IMR-90 (cell line): ENCODE measurements around the gene FALEC. TPM values are rescaled to one million over a fixed set of nuclear protein-coding genes. Genes with fewer than 3 reads are reported as not detected.

Experiments used
- ATAC-seq: fragments of 200-7000 bp; cut with Tn5 transposase; 2 replicates; pipeline ENCODE4 v1.9.1; 2020; ENCODE audit warnings: low read depth, mild to moderate bottlenecking, moderate library complexity
- BruUV-seq: library from RNA; stranded (reverse); fragments of 400-500 nt; replicated peaks from 2 replicates; lab custom pipeline; 2021; lab: Mats Ljungman, UMichigan
- CTCF ChIA-PET: fragments of 300-600 bp; formaldehyde crosslinking; extraction: SDS; loops from one replicate; lab custom pipeline; 2021; ENCODE audit warnings: antibody characterized with exemption; lab: Yijun Ruan, JAX
- POLR2A ChIA-PET: fragments of 300-600 bp; sonication (Branson Sonifier 250); formaldehyde crosslinking; loops from one replicate; lab custom pipeline; 2022; ENCODE audit warnings: antibody characterized with exemption; ENCODE audit not compliant: unreplicated experiment; lab: Charles Lee
- DNase-seq: peaks from one replicate; pipeline ENCODE4 v3.0.0; 2013
- H2AFZ ChIP-seq: replicated peaks from 2 replicates; pipeline ENCODE3; 2013; ENCODE audit warnings: low read length, mild to moderate bottlenecking; ENCODE audit not compliant: poor library complexity
- H2AK5ac ChIP-seq: 2 replicates; pipeline ENCODE4 v1.6.1; 2013; ENCODE audit warnings: low read depth, low read length, inconsistent platforms
- H2AK9ac ChIP-seq: replicated peaks from 2 replicates; pipeline ENCODE3; 2013; ENCODE audit warnings: mild to moderate bottlenecking, low read depth, low read length, moderate library complexity; ENCODE audit not compliant: poor library complexity
- H2BK120ac ChIP-seq: 2 replicates; pipeline ENCODE4 v1.6.1; 2013; ENCODE audit warnings: low read depth, low read length, inconsistent platforms
- H2BK15ac ChIP-seq: 3 replicates; pipeline ENCODE4 v1.6.1; 2013; ENCODE audit warnings: low read depth, low read length, inconsistent platforms
- H2BK20ac ChIP-seq: 2 replicates; pipeline ENCODE4 v1.6.1; 2013; ENCODE audit warnings: low read depth, mild to moderate bottlenecking, inconsistent platforms, low read length, moderate library complexity
- H2BK5ac ChIP-seq: 2 replicates; pipeline ENCODE4 v1.6.1; 2013; ENCODE audit warnings: mild to moderate bottlenecking, low read depth, low read length, inconsistent platforms; ENCODE audit not compliant: poor library complexity, severe bottlenecking
- H3K14ac ChIP-seq: replicated peaks from 2 replicates; pipeline ENCODE4 v1.6.1; 2013; ENCODE audit warnings: low read depth, low read length, inconsistent platforms
- H3K18ac ChIP-seq: 2 replicates; pipeline ENCODE4 v1.6.1; 2013; ENCODE audit warnings: low read depth, low read length, control low read depth
- H3K23ac ChIP-seq: 2 replicates; pipeline ENCODE4 v1.6.1; 2013; ENCODE audit warnings: low read depth, low read length, inconsistent platforms
- H3K27ac ChIP-seq: 2 replicates; pipeline ENCODE4 v1.5.1; 2013; ENCODE audit warnings: mild to moderate bottlenecking, control low read depth, low read length; ENCODE audit not compliant: insufficient read depth
- H3K27me3 ChIP-seq: 2 replicates; pipeline ENCODE4 v1.6.1; 2013; ENCODE audit warnings: low read length; ENCODE audit not compliant: control insufficient read depth, insufficient read depth
- H3K36me3 ChIP-seq: 2 replicates; pipeline ENCODE4 v1.6.1; 2013; ENCODE audit warnings: low read length, mixed read lengths; ENCODE audit not compliant: control insufficient read depth, insufficient read depth
- H3K4ac ChIP-seq: 2 replicates; pipeline ENCODE4 v1.6.1; 2013; ENCODE audit warnings: low read depth, low read length, inconsistent platforms
- H3K4me1 ChIP-seq: 2 replicates; pipeline ENCODE4 v1.6.1; 2013; ENCODE audit warnings: low read length, mixed read lengths; ENCODE audit not compliant: control insufficient read depth, insufficient read depth
- H3K4me2 ChIP-seq: 2 replicates; pipeline ENCODE4 v1.6.1; 2013; ENCODE audit warnings: low read depth, mild to moderate bottlenecking, control low read depth, low read length, moderate library complexity
- H3K4me3 ChIP-seq: 2 replicates; pipeline ENCODE4 v1.5.1; 2013; ENCODE audit warnings: low read depth, mild to moderate bottlenecking, control low read depth, low read length, moderate library complexity; ENCODE audit not compliant: insufficient read depth
- H3K56ac ChIP-seq: 2 replicates; pipeline ENCODE4 v1.6.1; 2013; ENCODE audit warnings: low read length, inconsistent platforms; ENCODE audit not compliant: insufficient read depth; ENCODE audit errors: extremely low read depth
- H3K79me1 ChIP-seq, 2 experiments: 2 replicates each; pipeline ENCODE4 v1.6.1; 2013; ENCODE audit warnings: low read length in 2 of 2, inconsistent platforms in 1 of 2, low read depth in 1 of 2
- H3K9ac ChIP-seq: 2 replicates; pipeline ENCODE4 v1.6.1; 2013; ENCODE audit warnings: low read depth, low read length, control low read depth
- H3K9me1 ChIP-seq: 2 replicates; pipeline ENCODE4 v1.6.1; 2013; ENCODE audit warnings: low read length, inconsistent platforms; ENCODE audit not compliant: insufficient read depth
- H3K9me3 ChIP-seq: 2 replicates; pipeline ENCODE4 v1.6.1; 2013; ENCODE audit warnings: low read length; ENCODE audit not compliant: control insufficient read depth, insufficient read depth
- H4K20me1 ChIP-seq: 2 replicates; pipeline ENCODE4 v1.6.1; 2013; ENCODE audit warnings: low read length, inconsistent platforms; ENCODE audit not compliant: insufficient read depth
- H4K5ac ChIP-seq: 2 replicates; pipeline ENCODE4 v1.6.1; 2013; ENCODE audit warnings: mild to moderate bottlenecking, low read depth, low read length, control low read depth
- H4K8ac ChIP-seq, 2 experiments: 2 replicates each; pipeline ENCODE4 v1.6.1; 2013; ENCODE audit warnings: low read depth in 2 of 2, low read length in 2 of 2, control low read depth in 1 of 2, inconsistent platforms in 1 of 2
- H4K91ac ChIP-seq: 2 replicates; pipeline ENCODE4 v1.6.1; 2013; ENCODE audit warnings: low read depth, low read length, inconsistent platforms; ENCODE audit not compliant: insufficient read depth
- BHLHE40 ChIP-seq: fragments of 150-350 bp; IDR thresholded peaks from 2 replicates; pipeline ENCODE4 v1.6.1; 2016; ENCODE audit warnings: mild to moderate bottlenecking, low read depth, low read length
- CEBPB ChIP-seq: IDR thresholded peaks from 2 replicates; pipeline ENCODE4 v1.6.1; 2012; ENCODE audit warnings: low read depth, low read length, improper control_type of control experiment
- CHD1 ChIP-seq: IDR thresholded peaks from 2 replicates; pipeline ENCODE4 v1.6.1; 2012; ENCODE audit warnings: low read depth, low read length, improper control_type of control experiment
- ELK1 ChIP-seq: fragments of 150-350 bp; IDR thresholded peaks from 2 replicates; pipeline ENCODE4 v1.6.1; 2016; ENCODE audit warnings: low read depth, mild to moderate bottlenecking, low read length, moderate library complexity, borderline replicate concordance
- FOS ChIP-seq: fragments of 150-350 bp; IDR thresholded peaks from 2 replicates; pipeline ENCODE4 v1.6.1; 2016; ENCODE audit warnings: low read depth, low read length
- MAZ ChIP-seq: IDR thresholded peaks from 2 replicates; pipeline ENCODE4 v1.6.1; 2012; ENCODE audit warnings: low read depth, mild to moderate bottlenecking, low read length, improper control_type of control experiment, moderate library complexity, borderline replicate concordance
- MXI1 ChIP-seq: IDR thresholded peaks from 2 replicates; pipeline ENCODE4 v1.6.1; 2012; ENCODE audit warnings: low read depth, mild to moderate bottlenecking, low read length, moderate library complexity, borderline replicate concordance
- NFE2L2 ChIP-seq: fragments of 150-350 bp; IDR thresholded peaks from 2 replicates; pipeline ENCODE4 v1.6.1; 2016; ENCODE audit warnings: low read depth, mild to moderate bottlenecking, low read length
- RAD21 ChIP-seq: IDR thresholded peaks from 2 replicates; pipeline ENCODE4 v1.6.1; 2012; ENCODE audit warnings: low read length, improper control_type of control experiment
- RCOR1 ChIP-seq: IDR thresholded peaks from 2 replicates; pipeline ENCODE4 v1.6.1; 2012; ENCODE audit warnings: mild to moderate bottlenecking, low read length, improper control_type of control experiment; ENCODE audit not compliant: insufficient replicate concordance
- RFX5 ChIP-seq: IDR thresholded peaks from 2 replicates; pipeline ENCODE4 v1.8.0; 2012; ENCODE audit warnings: low read depth, mild to moderate bottlenecking, low read length, moderate library complexity
- USF2 ChIP-seq: fragments of 150-350 bp; IDR thresholded peaks from 2 replicates; pipeline ENCODE4 v1.6.1; 2017; ENCODE audit warnings: mild to moderate bottlenecking, antibody characterized with exemption, low read length, low read depth
- WGBS, 2 experiments: methylation state at CpG; one replicate each; pipeline versions ENCODE4 v1.1.5 to v1.1.7; 2013; ENCODE audit warnings: missing lambda C conversion rate in 2 of 2; ENCODE audit not compliant: insufficient read length in 1 of 2; ENCODE audit errors: extremely low coverage in 2 of 2; 5-methylcytosine and 5-hydroxymethylcytosine counted together
- dilution Hi-C: fragments of 300-500 bp; cut with HindIII; formaldehyde crosslinking; loops from one replicate; pipeline ENCODE4 v1.14.3; 2018; ENCODE audit warnings: low sequenced_read_pairs; ENCODE audit not compliant: unreplicated experiment
- in situ Hi-C: fragments of 300-500 bp; cut with MboI; formaldehyde crosslinking; loops from 3 replicates; pipeline ENCODE4 v1.14.3; 2019; ENCODE audit warnings: low sequenced_read_pairs, inconsistent platforms, mixed read lengths
- intact Hi-C: fragments of 100-400 bp; cut with micrococcal nuclease; formaldehyde crosslinking; loops from 2 replicates; pipeline ENCODE4 v1.10.0; 2022
- polyA plus RNA-seq, 3 experiments: library from polyadenylated mRNA; depleted of rRNA; stranded (reverse); fragments of >200 nt; gene quantifications; 2 replicates each; pipeline ENCODE4 v1.2.3, GENCODE V29; 2012; ENCODE audit warnings: low replicate concordance in 1 of 3
- total RNA-seq: library from RNA; depleted of rRNA; stranded (reverse); fragments of >200 nt; gene quantifications from 2 replicates; pipeline ENCODE4 v1.2.3, GENCODE V29; 2012
- TF ChIP-seq, protein P1 (sequence below): conservative IDR thresholded peaks from 2 replicates; pipeline ENCODE4 v1.5.1; 2012; ENCODE audit warnings: mild to moderate bottlenecking, low read depth, low read length, improper control_type of control experiment

The FALEC gene
- total and polyA plus RNA-seq, 2 of the 4 experiments (the other 2 are of a cell fraction) = not detected

DNA sequence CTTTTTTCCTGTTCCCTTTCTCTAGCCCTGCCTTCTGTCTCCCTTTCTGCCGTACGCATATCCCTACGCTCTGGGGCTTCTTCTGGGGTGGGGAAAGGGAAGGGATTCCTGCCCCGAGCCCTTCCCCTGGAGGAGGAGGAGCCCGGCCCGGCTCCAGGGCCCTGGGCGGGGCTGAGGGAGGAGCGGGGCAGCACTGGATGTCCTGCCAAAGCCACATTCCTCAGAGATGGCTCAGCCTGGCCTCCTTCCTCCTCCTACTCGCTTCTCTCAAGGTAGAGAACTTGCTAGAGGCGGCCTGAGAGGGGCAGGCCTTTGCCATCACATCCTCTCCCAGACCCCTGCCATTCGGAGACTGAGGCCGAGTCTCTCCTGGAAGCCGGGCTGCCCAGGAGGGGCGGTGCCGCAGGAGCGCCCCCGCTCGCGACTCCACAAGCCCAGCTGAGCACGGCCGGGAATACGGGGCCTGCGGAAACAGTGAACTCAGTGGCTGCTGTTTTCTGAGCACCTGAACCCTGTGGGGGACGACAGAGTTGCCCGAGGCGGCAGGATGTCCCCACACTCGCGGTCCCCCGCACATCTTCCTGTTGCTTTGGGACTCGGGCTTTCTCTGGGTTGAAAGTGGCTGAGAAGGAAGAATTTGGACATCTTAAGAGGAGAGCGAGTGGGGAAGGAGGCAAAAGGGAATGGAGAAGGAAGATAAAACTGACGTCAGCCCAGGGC is 45.9 kb downstream of the FALEC start:
- Histone ChIP-seq H3K27me3 (no peaks in the 10 kb centered on the region), H3K4me2 (peak overlapping the region; percentile 78), H2AK5ac (peak overlapping the region; percentile 93), H4K5ac (peak overlapping the region; percentile 91), H2BK15ac (peak overlapping the region; percentile 96), H2BK20ac (peak overlapping the region; percentile 67), H2BK5ac (peak overlapping the region; percentile 96), H2BK120ac (peak overlapping the region; percentile 96), H3K4me1 (peaks cover 26% of the 10 kb centered on the region), H3K27ac (peak overlapping the region; percentile 96), H3K23ac (peak overlapping the region; percentile 98), H3K79me1 (peaks cover 12 to 79% of the 10 kb centered on the region in 2 experiments), H3K18ac (peak overlapping the region; percentile 89), H3K56ac (peak overlapping the region; percentile 99), H3K14ac (peak overlapping the region; percentile 99), H4K8ac (peak overlapping the region; percentile 92 to 97), H3K9me3 (no peaks in the 10 kb centered on the region), H2AFZ (peak overlapping the region; percentile 96), H3K36me3 (no peaks in the 10 kb centered on the region; the same call in 1 of the 2 replicates), H4K91ac (peak overlapping the region; percentile 100), H3K9me1 (peaks cover 20% of the 10 kb centered on the region), H2AK9ac (peak overlapping the region; percentile 96), H4K20me1 (peaks cover 21% of the 10 kb centered on the region), H3K4ac (peak overlapping the region; percentile 99), H3K4me3 (peak overlapping the region; percentile 51), H3K9ac (peak overlapping the region; percentile 93)
- POLR2A ChIA-PET = interaction anchor here (0.5 to 3.0 kb wide), 5 partner anchors 11 to 57 kb away, joined by 3 to 18 read pairs (median 4); partner anchors contain the start of gene MCL1
- WGBS, 2 experiments = 3% methylated on average over 13 of the region's 32 CpGs; no CpG with 5 or more reads in 1 of the 2 experiments
- no TSS peak for BruUV-seq
- intact Hi-C loops = loop anchor here (1.0 to 10.0 kb wide), 9 partner anchors 16 to 443 kb away; partner anchors contain the start of genes ARNT, CA14, GOLPH3L and MINDY1
- in situ Hi-C loops = loop anchor here (10.0 kb wide), 1 partner anchor 243 kb away; the partner anchor contains the start of gene CTSK
- CTCF ChIA-PET = interaction anchor here (0.6 to 2.2 kb wide), 14 partner anchors 9 to 374 kb away, joined by 3 to 17 read pairs (median 4); partner anchors contain the start of gene ENSA
- ATAC-seq (peak; percentile 83), DNase-seq (peak; percentile 99)
- dilution Hi-C loops = no loop called here
- TF ChIP-seq CEBPB (no peak), NFE2L2 (no peak), ELK1 (no peak), RAD21 (peak; percentile 53), RFX5 (no peak), MXI1 (no peak; the same call in 1 of the 2 replicates), BHLHE40 (no peak), USF2 (no peak), FOS (peak; percentile 59; the same call in 1 of the 2 replicates), CHD1 (no peak), RCOR1 (peak; percentile 15), MAZ (peak; percentile 88; the same call in 1 of the 2 replicates)
- TF ChIP-seq, protein P1, sequence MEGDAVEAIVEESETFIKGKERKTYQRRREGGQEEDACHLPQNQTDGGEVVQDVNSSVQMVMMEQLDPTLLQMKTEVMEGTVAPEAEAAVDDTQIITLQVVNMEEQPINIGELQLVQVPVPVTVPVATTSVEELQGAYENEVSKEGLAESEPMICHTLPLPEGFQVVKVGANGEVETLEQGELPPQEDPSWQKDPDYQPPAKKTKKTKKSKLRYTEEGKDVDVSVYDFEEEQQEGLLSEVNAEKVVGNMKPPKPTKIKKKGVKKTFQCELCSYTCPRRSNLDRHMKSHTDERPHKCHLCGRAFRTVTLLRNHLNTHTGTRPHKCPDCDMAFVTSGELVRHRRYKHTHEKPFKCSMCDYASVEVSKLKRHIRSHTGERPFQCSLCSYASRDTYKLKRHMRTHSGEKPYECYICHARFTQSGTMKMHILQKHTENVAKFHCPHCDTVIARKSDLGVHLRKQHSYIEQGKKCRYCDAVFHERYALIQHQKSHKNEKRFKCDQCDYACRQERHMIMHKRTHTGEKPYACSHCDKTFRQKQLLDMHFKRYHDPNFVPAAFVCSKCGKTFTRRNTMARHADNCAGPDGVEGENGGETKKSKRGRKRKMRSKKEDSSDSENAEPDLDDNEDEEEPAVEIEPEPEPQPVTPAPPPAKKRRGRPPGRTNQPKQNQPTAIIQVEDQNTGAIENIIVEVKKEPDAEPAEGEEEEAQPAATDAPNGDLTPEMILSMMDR = peak; percentile 50
